HG03039 (cell line): ENCODE results near the gene RAB3IL1.
"Not testable (repeated sequence)": the region's sequence is repeated elsewhere in the genome, so short reads cannot be mapped to it uniquely, and the experiment has no call there.

ENCODE experiments used
- ATAC-seq: cut with Tn5 transposase; IDR thresholded peaks from one replicate; pipeline ENCODE4 v1.9.1; 2021; ENCODE audit warnings: mild to moderate bottlenecking, moderate library complexity; ENCODE audit not compliant: unreplicated experiment

The RAB3IL1 gene

GRCh38 chr11:61888590-61888989, 28.8 kb downstream of the RAB3IL1 start:
- no peak for ATAC-seq

DNA sequence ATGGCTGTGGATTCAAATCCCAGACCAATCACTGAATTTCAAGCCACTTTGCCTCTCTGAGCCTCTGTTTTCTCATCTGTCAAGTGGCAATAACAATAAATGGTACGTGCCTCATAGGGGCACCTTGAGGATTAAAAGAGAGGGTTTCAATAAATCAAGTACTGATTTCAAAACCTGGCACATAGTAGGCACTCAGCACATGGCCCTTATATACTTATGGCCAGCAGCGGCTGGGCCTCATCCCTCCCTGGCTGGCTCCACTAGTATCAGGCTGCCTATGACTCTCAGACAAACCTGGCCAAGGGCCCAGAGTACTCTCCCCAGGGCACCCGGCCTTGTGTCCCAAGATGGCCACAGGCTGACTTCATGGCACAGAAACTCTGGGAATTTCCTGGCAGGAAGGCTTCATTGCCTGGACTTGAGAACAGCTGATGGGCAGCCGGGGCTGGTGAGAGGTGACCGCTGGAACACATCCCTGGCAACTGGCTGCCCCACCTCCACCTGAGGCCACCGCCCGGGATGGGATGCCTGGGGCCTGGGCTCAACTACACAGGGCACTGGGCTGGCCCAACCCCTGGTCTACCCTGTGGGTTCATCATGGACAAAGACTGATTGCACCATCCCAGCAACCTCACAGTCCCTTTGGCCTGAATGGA, 29.4 kb downstream of the RAB3IL1 start:
- ATAC-seq = no peak

GRCh38 chr11:61886643-61887042, 30.7 kb downstream of the RAB3IL1 start:
- ATAC-seq = no peak

DNA sequence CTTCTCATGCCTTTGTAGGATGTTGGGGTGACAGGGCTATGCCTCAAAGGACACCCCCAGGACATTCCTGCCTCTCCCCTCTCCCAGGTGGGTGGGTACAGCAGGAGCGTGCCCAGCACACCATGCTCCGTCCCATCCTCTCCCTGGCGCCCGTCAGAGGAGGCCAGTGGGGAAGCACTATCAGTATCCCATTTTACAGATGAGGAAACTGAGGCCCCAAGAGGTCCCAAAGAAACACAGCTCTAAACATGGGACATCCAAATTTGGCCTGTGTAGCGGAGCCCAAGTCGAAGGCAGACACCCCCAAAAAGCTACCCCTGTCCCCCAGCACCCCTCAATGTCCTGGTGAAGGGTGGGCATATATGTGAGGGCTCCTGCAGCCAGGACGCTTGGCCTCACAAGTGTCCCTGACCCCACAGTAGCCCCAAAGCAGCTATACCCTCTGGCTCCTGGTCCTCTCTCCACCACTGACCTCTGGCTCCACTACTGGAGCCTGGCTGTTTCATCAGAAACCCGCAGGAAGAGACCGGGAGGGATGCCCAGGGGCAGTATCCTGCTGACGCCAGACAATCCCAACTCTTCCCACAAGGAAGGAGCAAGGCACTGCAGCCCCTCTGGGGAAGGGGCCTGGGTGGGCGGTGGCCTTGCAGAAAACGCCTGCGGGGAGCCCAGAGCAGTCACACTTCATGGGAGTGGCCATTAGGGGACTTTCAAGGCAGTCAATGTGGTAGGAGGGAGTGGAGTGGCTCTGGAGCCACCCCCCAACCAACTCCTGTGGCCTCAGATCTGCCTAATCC, 31.4 kb downstream of the RAB3IL1 start:
- no peak for ATAC-seq

GRCh38 chr11:61885166-61885778, 32.1 kb downstream of the RAB3IL1 start:
- ATAC-seq = no peak

- no peak for ATAC-seq
Observed at GRCh38 chr11:61883947-61884346, 33.4 kb downstream of the RAB3IL1 start.

DNA sequence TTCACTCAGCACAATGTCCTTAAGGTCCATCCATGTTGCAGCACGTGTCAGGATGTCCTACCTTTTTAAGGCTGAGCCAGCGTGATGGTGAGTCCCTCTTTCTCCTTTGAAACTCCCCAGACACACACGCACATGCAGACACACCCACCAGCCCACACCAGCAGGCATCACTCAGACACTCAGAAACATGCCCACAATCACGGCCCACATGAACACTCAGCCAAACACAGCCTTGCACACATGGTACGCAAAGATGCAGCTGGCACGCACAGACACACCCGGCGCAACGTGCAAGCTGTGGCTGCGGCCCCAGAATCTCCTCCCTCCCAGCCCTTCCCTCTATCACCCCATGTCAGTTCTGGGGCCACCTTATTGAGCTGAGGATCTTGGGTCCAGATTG, 34.0 kb downstream of the RAB3IL1 start:
- ATAC-seq = no peak

- ATAC-seq = no peak
Observed at GRCh38 chr11:61882879-61883278, 34.5 kb downstream of the RAB3IL1 start.

GRCh38 chr11:61882267-61882666, 35.1 kb downstream of the RAB3IL1 start:
- ATAC-seq = not testable (repeated sequence)

DNA sequence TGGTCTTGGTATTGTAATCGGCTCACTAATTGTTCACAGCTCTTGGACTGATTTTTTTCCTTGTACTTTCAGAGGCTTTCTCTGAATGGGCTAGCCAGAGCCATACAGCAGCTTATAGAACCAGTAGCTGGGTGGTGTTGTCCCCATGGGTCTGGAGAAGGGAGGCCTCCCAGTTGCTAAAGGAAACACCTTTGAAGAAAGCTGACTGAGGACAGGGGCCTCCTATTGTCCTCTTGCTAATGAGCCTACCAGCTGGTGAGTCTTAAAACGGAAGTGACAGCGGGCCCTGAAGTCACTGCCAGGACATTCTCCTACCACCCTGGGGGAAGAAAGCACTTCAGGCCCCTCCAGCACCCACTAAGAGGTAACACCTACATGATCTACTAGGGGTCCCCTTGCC, 36.0 kb downstream of the RAB3IL1 start:
- ATAC-seq = no peak

GRCh38 chr11:61880454-61880853, 36.9 kb downstream of the RAB3IL1 start:
- no peak for ATAC-seq

DNA sequence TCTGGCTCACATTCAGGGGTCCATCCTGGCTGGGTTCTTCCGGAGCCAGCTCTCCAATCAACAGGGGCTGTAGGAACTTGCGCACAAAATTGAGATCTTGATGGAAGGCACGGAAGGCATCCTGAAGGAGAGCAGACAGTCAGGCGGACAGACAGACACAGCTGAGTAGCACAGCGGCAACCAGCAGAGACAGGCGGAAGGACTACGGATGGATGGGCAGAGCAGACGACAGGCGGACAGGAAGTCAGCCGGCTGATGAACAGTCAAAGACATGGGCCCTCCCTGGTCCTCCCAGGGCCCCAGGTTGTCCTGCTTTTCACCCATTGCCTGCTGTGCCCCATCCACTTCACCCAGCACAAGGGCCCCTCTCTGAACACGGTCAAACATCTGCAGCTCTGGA, 37.3 kb downstream of the RAB3IL1 start:
- no peak for ATAC-seq

GRCh38 chr11:61879152-61879551, 38.2 kb downstream of the RAB3IL1 start:
- no peak for ATAC-seq

- ATAC-seq = no peak
Observed at GRCh38 chr11:61875698-61876097, 41.7 kb downstream of the RAB3IL1 start.

DNA sequence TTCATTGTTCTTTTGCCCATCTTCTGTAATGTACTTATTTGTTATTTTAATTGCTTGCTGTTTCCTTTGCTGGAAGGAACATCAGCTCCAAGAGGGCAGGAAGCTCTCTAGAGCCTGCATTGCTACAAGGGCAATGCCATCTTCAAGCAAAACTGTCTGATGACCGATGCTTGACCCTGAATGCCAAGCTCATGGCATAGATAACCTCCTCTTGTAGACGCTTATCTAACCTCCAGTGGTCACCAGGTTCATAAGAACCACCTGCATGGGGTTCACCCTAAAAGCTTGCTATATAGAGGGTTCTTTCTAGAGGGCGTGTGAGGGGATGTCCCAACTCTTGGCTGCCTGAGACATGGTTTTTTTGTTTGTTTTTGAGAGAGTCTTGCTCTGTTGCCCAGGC, 42.5 kb downstream of the RAB3IL1 start:
- ATAC-seq = no peak

GRCh38 chr11:61874377-61874809, 43.0 kb downstream of the RAB3IL1 start:
- ATAC-seq = no peak

DNA sequence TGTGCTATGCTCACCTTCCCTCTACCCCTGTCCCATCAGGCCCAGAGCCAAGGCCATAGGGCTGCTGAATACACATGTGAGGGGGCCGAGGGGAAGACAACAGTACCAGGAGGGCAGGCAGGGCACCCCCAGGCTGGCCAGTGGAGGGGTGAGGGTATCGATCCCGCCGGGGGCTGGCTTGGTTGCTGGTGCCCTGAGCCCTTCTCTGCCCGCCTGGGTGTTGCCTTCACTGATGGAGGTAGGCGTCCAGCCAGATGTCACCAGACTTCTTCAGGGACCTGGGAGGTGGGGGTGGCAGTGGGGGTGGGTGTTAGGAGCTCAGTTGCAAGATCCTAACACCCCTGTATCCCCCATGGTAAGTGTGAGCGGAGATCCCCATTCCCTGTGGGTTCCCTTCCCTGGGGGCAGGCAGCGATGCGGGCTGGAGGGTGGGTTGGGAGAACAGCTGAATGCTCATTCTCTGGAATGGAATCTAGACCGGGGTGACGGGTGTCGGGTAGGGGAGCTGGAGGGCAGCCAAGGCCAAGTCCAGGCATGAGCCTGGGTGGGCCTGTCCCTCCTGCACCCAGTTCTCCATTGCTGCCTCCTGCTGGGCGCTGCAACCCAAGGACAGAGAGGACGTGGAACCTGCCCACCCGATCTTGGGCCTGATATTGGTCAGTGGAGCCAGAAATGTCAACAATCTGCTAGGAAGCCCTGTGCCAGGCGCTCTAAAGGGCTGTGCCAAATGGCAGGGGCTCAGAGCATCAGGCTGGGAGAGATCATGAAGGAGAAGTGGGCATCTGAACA, 43.6 kb downstream of the RAB3IL1 start:
- no peak for ATAC-seq

GRCh38 chr11:61872935-61873565, 44.3 kb downstream of the RAB3IL1 start:
- ATAC-seq = no peak

DNA sequence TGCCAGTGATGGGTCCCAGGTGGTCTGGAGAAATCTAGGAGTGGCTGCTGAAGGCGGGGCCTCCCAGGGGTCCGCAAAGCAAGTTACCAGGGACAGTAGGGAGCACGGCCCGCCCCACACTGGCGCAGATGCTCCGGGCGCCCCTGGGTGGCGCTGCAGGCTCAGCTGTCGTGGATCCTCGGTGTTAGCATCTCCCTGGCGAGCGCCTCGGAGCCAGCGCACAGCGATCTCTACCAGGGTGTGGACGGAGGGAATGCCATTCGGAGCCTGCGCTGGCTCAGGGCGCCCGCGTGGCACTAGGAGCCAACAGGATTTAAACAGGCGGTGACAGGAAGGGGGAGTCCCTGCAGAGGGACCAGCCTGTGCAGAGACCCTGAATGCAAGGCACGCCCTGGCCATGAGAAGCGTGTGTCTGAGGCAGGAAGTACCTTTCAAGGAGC, 46.2 kb downstream of the RAB3IL1 start:
- no peak for ATAC-seq

DNA sequence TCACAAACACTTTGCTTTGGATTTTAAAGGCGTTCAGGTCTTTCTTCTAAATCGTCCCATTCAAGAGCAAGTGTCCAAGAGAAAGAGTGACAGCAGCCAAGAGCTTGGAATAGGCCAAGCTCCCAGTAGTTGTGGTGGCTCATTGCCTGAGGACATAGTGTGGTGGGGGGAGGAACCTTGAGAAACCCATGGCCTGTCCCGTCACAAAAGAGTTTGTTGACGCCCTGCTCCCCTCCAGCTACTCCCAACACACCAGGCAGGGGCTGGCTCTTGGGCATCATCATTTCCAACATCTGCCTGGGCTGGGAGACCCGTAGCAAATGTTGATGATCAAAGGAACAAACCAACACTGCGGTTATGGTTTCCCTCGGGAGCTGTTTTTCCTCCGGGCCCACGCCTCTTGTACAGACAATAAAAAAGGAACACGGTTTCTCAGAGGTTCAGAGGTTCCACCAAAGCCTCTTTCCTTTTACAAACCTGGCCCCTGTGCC, 46.8 kb downstream of the RAB3IL1 start:
- ATAC-seq = no peak
